Activated T-helper 1 cell treated with Interleukin-2 at 50 U/mL for 16 hours (primary cell): ENCODE results near the gene NUMBL.

ENCODE experiments used
- DNase-seq: peaks from one replicate; pipeline ENCODE4 v3.0.0-alpha.2; 2020; ENCODE audit warnings: low read depth

The NUMBL gene

DNA sequence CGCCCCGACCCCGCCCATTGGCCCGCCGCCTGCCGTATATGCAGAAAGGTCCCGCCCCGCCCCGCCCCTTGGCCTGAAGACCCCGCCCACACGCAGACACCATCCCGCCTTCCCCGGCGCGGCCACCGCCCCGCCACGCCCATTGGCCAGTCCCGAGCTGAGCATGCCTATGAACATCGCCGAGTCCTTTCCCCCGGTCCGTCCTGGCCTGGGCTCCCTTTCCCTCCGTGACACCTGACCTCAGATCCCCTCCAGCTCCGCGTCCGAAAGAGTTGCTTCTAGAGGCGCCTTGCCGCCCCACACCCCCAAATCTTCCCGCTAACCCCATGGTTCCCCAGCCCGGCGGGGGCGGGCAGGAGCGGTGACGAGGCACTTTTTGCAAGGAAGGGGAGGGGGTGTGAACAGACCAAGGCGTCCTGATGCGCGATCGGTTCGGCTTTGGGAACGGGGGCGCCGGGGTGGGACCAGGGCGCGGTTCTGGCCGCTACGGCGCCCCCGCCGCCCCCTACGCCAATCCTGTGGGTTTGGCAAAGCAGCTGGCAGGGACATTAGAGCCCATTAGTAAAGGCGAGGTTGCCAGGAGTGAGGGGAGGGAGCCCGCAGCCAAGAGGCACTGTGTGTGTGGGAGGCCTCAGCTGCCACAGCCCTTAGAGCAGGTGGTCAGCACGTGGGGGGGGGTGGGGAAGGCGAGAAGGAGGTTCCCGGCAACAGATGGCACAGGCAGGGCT is 406 bp upstream of the NUMBL start:
- peak; percentile 82 for DNase-seq

DNA sequence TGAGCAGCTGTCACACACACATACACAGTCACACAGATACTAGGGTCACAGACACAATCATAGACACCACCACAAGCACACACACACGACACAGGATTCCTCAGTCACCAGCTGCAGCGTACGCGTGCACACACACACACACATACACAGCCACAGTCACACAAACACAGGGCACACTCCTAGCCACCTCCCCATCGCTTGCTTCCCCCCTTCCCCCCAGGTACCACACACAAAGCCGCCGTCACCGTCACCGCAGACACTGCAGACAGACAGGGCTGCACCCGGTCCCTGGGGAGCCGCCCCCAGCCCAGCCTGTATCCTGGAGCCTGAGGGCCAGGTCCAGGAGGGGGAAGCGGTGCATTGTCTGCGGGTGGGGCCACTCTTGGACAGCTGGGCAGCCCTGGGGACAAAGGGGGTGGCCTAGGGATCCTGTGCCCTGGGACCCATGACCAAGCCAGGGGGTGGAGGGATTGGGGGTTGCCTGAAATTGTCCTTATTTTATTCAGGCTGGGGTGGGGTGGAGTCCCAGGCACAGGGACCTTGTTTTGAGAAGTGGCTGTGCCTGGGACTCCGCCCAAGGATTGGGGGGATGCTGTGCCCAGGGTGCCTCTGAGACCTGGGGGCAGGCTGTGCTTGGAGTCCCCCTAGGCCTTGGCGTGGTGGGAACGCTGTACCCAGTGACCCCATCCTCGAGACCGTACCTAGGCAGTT is 957 bp downstream of the NUMBL start:
- DNase-seq, result no peak

DNA sequence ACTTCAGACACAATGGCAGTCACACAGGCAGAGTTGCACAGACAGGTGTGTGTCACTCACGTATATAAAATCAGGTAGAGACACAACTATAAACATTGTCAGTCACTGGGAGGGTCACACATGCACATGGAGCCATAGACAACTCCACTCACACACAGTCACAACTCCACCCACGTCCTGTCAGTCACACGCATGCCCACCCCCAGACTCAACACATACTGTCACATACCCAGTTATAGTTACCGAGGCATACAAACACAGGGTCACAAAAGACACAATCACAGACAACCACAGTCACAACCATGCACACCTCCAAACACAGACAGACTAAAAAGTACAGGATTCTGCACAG is 1.5 kb downstream of the NUMBL start:
- DNase-seq, result no peak

DNA sequence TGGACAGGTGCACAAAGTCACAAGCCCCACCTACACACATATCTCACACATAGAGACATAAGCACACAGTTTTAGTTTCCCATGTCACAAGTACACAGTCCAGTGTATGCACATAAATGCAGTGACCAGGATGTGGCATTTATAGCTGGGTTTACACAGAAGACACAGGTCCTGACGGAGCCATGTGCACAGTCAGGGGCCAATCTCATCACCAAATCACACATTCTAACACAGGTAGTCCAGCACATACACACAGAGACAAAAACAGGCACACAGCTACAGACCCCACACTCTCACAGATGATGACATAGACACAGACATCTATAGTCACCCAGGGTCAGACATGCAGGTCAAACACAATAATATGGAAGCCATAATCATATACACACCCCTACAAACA is 2.1 kb downstream of the NUMBL start:
- DNase-seq, result no peak

DNA sequence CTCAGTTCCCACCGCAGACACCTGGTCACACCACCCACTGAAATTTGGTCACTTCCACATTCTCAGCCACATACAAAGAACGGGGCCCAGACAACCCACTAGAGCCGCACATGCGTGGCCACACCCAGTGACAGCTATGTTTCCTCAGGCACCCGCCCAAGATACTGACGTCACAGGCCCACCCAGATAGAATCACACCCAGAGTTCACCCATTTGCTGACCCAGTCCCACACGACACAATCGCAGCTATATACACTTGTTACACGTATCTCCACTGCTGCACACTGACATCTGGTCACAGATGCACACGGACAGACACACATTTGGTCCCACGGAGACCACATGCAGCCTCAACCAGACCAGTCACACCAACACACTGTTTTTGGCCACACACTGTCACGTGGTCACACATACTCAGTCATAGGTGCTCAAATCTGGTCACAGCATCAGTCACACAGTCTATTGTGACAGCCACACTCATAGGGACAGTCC is 2.9 kb downstream of the NUMBL start:
- no peak for DNase-seq

DNA sequence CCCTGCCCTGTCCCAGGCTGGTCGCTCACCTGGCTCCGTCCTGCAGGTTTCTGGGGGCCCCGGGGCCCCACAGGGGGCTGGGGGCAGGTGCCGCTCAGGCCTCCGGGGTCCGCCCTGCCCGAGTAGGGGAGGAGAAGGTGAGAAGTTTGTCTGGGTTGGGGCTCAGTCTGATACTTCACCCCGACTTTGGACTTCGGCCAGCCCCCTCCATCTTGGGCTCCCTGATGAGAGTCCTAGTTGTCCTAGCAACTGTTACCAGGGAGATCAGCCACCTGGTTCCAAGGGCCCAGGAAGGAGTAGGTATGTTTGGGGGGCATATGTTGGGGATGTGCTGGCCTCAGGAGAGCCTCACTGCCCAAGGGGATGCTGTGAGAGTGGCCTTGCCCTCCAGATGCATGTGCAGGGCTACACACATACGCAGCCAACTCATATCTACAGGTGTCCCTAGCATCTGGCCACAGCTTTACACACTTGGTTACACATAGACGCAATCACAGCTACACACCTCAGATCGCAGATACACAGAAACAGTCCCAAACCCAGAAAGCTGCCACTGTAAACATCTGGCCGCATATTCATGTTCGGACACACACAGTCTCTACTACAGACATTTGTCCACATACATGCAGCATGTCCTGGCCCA is 3.4 kb downstream of the NUMBL start:
- DNase-seq, result no peak

DNA sequence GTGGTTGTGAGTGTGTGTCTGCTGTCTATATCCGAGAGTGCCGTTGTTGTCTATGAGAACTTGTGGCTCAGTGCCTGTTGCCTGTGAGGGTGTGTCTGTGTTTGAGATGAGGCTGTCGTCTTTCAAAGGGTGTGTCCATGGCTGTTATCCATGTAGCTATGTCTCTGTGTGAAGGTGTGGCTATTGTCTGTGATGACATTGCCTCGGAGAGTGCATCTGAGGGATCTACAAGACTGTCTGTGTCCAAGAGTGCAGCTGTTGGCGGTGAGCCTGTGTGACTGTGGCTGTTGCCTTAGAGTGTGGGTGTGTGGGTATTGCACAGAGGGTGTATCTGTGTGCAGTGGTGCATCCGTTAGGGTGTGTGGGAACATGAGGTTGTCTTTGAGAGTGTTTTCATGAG is 4.9 kb downstream of the NUMBL start:
- no peak for DNase-seq

DNA sequence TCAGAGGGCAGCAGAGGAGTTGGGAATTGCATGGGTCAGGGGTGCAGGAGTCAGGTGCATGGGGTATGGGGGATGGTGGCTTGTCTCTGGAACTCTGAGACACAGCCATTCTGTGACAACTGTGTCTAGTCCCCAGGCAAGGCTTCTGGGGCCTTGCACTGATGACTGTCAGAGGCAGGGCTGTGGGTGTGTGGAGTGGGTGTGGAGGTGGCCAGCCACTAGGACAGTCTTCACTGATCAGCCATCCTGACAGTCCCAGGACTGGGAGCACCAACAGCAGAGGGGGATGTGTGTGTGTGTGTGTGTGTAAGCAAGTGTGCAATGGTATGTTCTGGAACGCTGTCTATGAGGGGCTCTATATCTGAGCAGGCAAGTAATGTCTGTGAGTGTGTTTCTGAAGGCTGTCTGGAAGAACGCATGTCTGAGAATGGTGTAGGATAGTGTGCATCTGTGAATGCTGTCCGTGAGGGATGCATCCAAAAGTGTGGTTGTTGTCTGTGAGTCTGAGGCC is 5.4 kb downstream of the NUMBL start:
- DNase-seq, result no peak

DNA sequence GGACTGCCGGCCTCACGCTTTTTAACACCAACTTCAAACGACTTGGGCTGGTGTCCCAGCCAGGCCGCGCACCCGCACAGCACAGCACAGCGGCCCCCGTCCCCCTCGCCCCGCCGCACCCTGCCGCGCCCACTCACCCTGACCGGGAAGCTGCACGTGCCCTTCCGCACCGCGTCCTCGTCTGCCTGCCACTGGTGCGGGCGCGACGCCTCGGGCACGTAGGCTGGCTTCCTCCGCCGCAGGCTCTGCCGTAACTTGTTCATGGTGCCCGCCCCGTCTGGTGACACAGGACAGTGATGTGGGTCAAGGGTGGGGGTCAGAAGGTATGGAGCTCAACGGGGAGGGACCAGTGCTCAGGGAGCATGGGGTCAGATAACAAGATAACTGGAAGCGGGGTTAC is 6.2 kb downstream of the NUMBL start:
- DNase-seq, result no peak

DNA sequence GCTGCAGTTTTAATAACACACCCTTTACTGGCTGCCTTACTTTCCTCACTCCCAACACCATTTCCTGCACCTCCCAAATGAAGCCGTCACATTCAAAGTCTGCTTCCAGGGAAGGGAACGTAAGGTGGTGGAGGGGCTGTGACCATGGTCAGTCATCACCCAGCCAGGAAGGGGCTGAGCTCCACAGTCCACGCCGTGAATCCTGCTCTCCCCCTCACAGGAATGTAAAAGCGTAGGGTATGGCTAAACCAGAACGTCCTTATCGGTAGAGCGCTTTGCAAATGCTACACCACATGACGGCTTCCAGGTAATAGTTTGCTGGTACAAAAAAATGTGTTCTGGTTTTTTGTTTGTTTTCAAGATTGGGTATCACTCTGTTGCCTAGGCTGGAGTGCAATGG is 7.0 kb downstream of the NUMBL start:
- no peak for DNase-seq

DNA sequence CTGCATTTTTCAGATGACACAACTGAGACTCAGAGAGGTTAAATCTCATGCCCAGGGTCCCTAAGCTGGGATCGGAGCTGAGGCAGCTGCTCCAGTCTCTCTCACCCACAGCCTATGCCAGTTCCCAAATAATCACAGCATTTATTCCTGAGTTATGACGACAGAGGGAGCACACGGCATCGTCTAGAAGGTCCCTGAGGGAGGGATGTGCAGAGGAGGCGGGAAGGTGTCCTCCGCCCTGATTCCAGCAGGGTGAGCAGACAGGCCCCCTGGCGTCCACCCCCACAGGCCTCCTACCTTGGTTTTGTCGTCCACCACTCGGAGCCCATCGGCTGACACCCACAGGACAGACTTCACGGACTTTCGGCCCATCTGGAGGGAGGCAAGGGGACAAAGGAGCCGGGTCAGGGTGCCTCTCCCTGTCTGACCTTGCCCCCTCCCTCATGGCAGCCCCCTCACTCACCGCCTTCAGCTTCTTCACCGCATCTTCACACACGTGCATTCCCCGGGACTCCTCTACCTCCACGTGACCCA is 8.0 kb downstream of the NUMBL start:
- no peak for DNase-seq

DNA sequence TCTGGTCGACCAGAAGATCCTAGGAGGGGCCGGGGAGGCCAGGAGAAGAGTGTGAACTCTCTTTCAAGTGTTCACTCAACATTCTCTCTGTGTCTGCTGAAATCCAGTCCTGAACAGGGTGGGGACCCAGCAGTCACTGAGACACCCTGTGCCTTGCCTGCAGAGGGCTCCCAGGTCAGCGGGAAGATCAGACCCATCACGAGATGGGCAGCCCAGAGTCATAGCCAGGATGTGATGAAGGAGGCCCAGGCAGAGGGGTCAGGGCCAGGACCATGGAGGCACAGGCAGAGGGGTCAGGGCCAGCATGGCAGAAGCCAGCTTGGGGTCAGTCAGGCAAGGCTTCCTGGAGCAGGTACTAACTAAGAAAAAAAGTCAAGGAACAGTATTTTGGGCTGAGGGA is 9.4 kb downstream of the NUMBL start:
- DNase-seq, result no peak

DNA sequence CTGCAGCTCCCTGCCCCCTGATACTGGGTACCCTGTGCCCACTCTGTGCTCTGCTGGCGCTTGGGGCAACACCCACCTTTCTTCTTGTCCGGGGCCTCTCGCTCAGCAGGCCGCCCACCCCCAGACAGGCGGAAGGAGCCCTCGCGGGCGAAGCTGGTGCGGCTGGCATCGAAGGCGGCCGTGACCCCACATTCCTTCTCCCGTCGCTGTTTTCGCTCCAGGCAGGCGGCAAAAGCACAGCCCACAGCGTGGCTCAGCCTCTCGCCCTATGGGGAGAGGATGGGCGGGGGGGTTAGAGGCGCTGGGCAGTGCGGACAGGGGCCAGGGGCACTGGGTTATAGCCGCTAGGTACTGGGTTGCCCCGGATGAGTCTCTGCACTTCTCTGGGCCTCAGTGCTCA is 13.3 kb downstream of the NUMBL start:
- DNase-seq, result no peak

DNA sequence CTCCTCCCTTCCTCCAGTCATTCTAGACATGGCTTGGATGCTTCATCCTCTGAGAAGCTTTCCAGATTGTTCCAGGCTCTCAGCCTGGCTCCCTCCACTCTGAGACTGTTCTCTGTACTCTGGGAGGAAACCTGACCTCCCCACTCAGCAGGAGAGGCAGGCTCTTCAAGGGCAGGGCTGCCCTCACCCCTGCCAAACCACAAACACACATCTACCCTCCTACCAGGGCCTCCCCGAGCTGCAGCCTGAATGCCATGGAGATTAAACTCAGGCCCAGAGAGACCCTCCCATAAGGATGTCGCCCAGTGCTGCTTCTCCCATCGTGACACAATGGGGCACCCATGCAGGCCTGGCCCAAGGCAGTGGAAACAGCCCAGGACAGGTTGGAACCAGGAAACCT is 16.2 kb downstream of the NUMBL start:
- no peak for DNase-seq

DNA sequence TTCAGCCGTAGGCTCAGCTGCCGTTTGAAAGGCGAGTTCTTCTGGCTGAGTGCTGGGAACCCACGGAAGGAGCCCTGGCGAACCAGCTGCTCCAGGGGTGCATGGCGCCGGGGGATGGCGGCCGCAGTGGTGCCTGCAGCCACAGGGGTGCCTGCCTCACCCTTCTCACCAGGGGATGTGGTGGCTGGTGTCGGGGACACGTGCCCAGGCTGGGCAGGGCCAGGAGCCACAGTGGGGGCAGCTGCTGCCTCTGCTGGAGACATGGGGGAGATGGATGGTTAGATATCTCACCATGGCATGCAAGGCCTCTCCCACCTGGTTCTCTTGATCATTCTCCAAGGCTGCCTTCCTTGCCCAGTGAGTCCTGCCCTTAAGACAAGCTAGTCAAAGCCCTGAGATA is 17.1 kb downstream of the NUMBL start:
- no peak for DNase-seq

DNA sequence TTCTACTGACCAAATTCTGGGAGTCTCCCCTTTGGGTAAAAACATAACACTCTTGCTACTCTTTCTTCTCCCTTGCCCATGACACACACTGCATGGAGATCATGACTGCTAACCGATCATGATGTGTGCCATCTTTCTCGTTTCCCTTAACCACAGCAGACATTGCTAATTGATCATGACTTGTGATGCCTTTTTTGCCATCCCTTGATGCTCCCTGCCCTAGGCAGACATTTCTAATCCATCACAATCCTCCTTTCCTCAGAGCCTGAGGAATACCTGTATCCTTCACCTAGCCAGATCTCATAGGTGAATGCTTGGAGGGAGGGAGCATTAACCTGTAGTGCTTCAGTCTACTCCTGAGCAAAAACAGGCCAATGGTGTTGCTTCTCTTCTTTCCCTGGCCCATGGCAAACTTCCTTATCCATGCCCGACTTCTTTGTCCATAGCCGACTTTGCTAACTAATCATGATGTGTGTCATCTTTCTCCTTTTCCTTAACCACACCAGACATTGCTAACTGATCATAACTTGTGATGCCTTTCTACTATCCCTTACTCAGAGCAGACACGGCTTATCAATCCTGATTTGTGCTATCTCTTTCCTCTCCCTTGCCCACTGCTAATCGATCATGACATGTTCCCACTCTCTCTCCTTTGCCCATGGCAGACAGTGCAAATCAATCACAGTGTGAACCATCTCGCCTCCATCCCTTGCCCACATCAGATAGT is 17.7 kb downstream of the NUMBL start:
- no peak for DNase-seq

DNA sequence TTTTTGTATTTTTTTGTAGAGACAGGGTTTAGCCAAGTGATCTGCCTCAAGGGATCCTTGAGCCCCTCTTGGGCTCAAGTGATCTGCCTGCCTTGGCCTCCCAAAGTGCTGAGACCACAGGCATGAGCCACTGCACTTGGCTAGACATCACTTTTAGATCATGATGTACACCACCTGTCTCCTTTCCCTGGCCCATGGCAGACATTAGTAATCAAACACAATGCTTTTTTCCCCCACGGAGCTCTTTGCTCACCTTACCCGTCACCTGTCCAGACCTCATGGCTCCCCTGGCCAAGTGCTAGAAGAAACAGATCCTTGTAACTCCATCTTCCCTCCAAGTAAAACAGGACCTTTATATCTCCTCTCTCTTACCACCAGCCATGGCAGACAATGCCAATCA is 18.4 kb downstream of the NUMBL start:
- no peak for DNase-seq

DNA sequence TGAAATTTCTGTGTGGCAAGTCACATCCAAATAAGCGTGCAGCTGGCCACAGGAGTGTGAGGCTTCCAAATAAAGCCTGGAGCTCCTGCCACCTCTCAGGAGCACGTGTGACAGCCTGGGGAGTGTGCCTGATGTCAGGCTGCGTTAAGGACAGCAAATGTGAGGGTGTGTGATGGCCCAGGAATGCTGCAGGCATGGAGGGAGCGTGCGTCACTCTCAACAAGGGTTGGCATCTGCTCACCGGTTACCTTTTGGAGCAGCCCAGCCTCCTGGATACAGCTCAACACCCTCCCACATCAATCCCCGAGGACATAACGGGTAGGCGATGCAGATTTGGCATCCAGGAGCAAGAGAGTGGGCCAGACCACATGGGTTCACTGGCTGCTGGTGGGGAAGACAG is 19.0 kb downstream of the NUMBL start:
- DNase-seq, result no peak

DNA sequence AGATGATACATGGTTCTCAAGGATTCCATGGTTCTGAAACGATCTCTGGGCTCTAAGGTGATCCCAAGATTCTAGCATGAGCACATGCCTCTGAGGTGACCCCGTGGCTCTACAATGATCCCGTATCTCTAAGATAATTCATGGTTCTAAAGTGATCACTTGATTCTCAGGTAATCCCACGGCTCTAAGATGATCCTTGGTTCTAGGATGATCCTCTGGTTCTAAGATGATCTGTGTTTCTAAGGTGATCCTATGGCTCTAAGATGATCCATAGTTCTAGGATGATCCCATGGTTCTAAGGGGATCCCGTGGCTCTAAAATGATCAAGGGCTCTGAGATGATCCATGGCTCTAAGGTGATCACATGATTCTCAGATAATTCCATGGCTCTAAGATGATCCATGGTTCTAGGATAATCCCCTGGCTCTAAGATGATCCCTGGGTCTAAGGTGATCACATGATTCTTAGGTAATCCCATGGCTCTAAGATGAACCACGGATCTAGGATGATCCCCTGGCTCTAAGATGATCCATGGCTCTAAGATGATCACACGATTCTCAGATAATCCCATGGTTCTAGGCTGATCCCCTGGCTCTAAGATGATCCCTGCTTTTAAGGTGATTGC is 21.3 kb downstream of the NUMBL start:
- DNase-seq, result no peak

DNA sequence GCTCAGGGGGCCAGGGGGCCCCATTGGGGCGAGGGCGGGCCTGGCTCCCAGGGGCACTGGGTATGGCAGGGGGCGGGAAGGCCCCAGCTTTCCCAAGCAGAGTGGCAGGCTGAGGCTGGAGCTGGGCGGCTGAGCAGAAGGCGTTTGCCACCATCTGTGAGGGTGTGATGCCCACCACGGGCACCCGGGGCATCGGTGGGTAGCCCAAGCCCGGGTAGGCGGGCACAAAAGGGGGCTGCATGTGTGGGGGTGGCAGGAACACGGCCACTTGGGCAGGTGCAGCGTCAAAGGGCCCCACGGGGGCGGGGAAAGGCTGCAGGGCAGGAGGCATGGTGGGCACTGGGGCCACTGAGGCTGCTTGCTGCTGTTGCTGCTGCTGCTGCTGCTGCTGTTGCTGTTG is 22.8 kb downstream of the NUMBL start:
- DNase-seq, result no peak

DNA sequence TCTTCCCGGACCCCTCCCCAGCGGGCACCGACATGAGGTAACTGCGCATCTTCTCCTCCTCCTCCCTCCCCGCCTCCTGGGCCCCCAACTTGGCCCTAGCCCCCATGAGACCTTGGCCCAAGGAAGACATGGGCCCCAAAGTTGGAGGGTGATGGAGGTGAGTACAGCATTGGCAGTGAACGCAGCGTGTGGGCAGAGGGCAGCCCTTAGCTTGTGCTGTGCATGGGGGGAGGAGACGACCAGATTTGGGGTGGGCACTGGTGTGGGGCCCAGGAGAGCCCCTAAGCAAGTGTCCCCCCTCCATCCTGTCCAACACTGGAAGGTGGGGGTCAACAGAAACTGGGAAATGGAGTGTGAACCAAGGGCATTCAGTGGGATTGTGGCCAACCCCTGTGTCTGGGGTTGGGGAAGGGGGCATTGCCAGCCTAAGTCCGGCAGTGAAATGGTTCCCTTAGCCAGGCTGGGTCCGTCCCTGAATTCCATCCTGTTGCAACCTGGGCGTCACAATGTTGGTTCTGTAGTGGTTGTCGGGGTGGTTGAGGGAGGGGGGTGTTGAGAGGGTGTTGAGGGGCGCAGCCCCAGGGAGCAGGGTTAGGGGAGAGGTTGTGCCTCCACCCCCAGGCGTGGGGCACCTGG is 23.5 kb downstream of the NUMBL start:
- no peak for DNase-seq
